Astrocyte (in vitro differentiated cells and primary cell): Measurements from ENCODE around the gene KRTAP5-6. TPM values are rescaled to one million over a fixed set of nuclear protein-coding genes. Genes with fewer than 3 reads are reported as not detected.

ENCODE experiments used
- DNase-seq: peaks from one replicate; pipeline ENCODE4 v3.0.0-alpha.2; 2010; ENCODE audit warnings: low read depth
- FAIRE-seq: peaks from 2 replicates; lab custom pipeline; 2011; peaks lifted over from hg19 to GRCh38; lab: Jason Lieb, UNC
- H2AFZ ChIP-seq: 2 replicates; pipeline ENCODE4 v1.6.0; 2012; ENCODE audit warnings: low read depth, low read length, inconsistent platforms
- H3K27ac ChIP-seq: 2 replicates; pipeline ENCODE4 v1.5.1; 2011; ENCODE audit warnings: low read depth, low read length, inconsistent platforms
- H3K27me3 ChIP-seq: 2 replicates; pipeline ENCODE4 v1.6.0; 2011; ENCODE audit warnings: low read length, inconsistent platforms; ENCODE audit not compliant: insufficient read depth
- H3K36me3 ChIP-seq: 2 replicates; pipeline ENCODE4 v1.5.1; 2011; ENCODE audit warnings: low read length, inconsistent platforms; ENCODE audit not compliant: insufficient read depth
- H3K4me1 ChIP-seq: 2 replicates; pipeline ENCODE4 v1.5.1; 2011; ENCODE audit warnings: low read length, inconsistent platforms; ENCODE audit not compliant: insufficient read depth
- H3K4me2 ChIP-seq: 2 replicates; pipeline ENCODE4 v1.6.0; 2012; ENCODE audit warnings: low read length, inconsistent platforms
- H3K4me3 ChIP-seq: 2 replicates; pipeline ENCODE4 v1.5.1; 2011; ENCODE audit warnings: low read depth, mild to moderate bottlenecking, low read length, inconsistent platforms; ENCODE audit not compliant: insufficient read depth
- H3K79me2 ChIP-seq: 2 replicates; pipeline ENCODE4 v1.6.0; 2012; ENCODE audit warnings: mild to moderate bottlenecking, low read length, inconsistent platforms; ENCODE audit not compliant: insufficient read depth
- H3K9ac ChIP-seq: 2 replicates; pipeline ENCODE4 v1.6.0; 2012; ENCODE audit warnings: mild to moderate bottlenecking, low read length, inconsistent platforms
- H3K9me3 ChIP-seq: 2 replicates; pipeline ENCODE4 v1.5.1; 2012; ENCODE audit warnings: low read depth, mild to moderate bottlenecking, low read length, inconsistent platforms; ENCODE audit not compliant: insufficient read depth
- H4K20me1 ChIP-seq: 2 replicates; pipeline ENCODE4 v1.6.0; 2012; ENCODE audit warnings: low read length, inconsistent platforms; ENCODE audit not compliant: insufficient read depth
- H3K27ac Mint-ChIP-seq: one replicate; pipeline ENCODE4 v1.8.0; 2021; ENCODE audit warnings: mild to moderate bottlenecking, mixed read lengths; ENCODE audit not compliant: unreplicated experiment
- H3K27me3 Mint-ChIP-seq: one replicate; pipeline ENCODE4 v1.8.0; 2021; ENCODE audit warnings: low read depth, mixed read lengths; ENCODE audit not compliant: unreplicated experiment
- H3K36me3 Mint-ChIP-seq: one replicate; pipeline ENCODE4 v1.8.0; 2021; ENCODE audit warnings: low read depth, mixed read lengths; ENCODE audit not compliant: unreplicated experiment
- H3K4me1 Mint-ChIP-seq: one replicate; pipeline ENCODE4 v1.8.0; 2021; ENCODE audit warnings: low read depth, mixed read lengths; ENCODE audit not compliant: unreplicated experiment
- H3K4me3 Mint-ChIP-seq: one replicate; pipeline ENCODE4 v1.8.0; 2021; ENCODE audit warnings: mild to moderate bottlenecking, moderate library complexity, mixed read lengths; ENCODE audit not compliant: unreplicated experiment
- H3K9me3 Mint-ChIP-seq: one replicate; pipeline ENCODE4 v1.8.0; 2021; ENCODE audit warnings: mild to moderate bottlenecking, mixed read lengths; ENCODE audit not compliant: unreplicated experiment
- CTCF ChIP-seq: IDR thresholded peaks from 2 replicates; pipeline ENCODE4 v1.5.1; 2011; ENCODE audit warnings: low read depth, mild to moderate bottlenecking, inconsistent platforms, low read length, moderate library complexity; ENCODE audit not compliant: insufficient read depth
- EZH2 ChIP-seq: IDR thresholded peaks from 2 replicates; pipeline ENCODE4 v1.6.1; 2012; ENCODE audit warnings: mild to moderate bottlenecking, low read length, inconsistent platforms; ENCODE audit not compliant: insufficient read depth
- total RNA-seq: library from RNA; stranded (reverse); gene quantifications from 2 replicates; pipeline ENCODE4 v1.2.1, GENCODE V29; 2021

Gene KRTAP5-6
- total RNA-seq, 1 donor from 2014 or later, result not detected

DNA sequence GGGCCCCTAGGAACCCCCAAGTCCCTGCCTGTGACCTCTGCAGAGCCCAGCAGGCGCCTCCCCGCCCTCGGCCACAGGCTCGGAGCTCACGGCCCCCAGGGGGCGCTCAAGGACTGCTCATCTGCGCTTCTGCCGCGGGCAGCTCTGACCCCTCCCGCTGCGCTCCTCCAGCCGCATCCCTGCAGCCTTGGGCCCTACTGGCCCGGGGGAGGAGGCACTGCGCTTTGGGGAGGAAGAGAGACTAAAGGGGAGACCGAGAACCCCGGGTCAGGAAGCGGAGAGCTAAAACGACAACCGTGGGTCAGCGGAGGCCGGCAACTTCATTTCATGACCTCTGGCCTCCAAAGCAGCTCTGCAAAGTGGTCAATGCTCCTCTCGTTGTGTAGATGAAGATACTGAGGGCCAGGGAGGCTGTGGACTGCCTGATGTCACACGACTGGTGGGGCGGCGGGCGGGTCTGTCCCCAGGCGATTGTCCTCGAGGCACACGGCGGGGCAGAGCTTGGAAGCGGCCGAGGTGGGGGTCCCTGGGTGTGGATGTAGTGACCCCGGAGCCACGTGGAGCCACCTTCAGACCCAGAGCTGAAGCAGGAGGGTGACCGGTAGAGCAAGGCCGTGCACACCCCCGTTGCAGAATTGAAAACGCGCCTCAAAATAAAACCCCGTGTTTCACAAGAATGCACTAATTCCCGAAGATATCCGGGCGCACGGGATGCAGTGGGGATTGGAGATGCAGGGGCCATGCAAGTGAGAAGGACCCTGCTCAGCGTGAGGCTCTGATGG lies 2.7 kb upstream of the KRTAP5-6 start:
- FAIRE-seq (no peak), DNase-seq (peak; percentile 38)
- peaks cover 5% of the 10 kb centered on the region for H3K4me1 ChIP-seq
- H3K27me3 ChIP-seq, result peaks cover 3% of the 10 kb centered on the region
- Mint-ChIP-seq H3K4me1 (peaks cover 2% of the 10 kb centered on the region), H3K27ac (no peak overlapping the region), H3K4me3 (no peak overlapping the region), H3K36me3 (peaks cover 3% of the 10 kb centered on the region), H3K9me3 (peaks cover 15% of the 10 kb centered on the region), H3K27me3 (peaks cover 62% of the 10 kb centered on the region)
- no peaks in the 10 kb centered on the region for H3K36me3 ChIP-seq
- no peak overlapping the region for H3K27ac ChIP-seq
- peak overlapping the region; percentile 44 for H3K9ac ChIP-seq
- peak overlapping the region; percentile 35 for H3K4me3 ChIP-seq
- TF ChIP-seq CTCF (peak; percentile 50), EZH2 (no peak)
- H3K4me2 ChIP-seq, result peak overlapping the region; percentile 82
- no peaks in the 10 kb centered on the region for H3K9me3 ChIP-seq
- peak overlapping the region; percentile 80 for H2AFZ ChIP-seq
- H3K79me2 ChIP-seq, result no peaks in the 10 kb centered on the region
- no peaks in the 10 kb centered on the region for H4K20me1 ChIP-seq

GRCh38 chr11:1694846-1695547 lies 2.0 kb upstream of the KRTAP5-6 start:
- Mint-ChIP-seq H3K4me3 (no peak overlapping the region), H3K36me3 (peaks cover 3% of the 10 kb centered on the region), H3K4me1 (peaks cover 2% of the 10 kb centered on the region), H3K9me3 (peaks cover 15% of the 10 kb centered on the region), H3K27ac (no peak overlapping the region), H3K27me3 (peaks cover 65% of the 10 kb centered on the region)
- Histone ChIP-seq H4K20me1 (no peaks in the 10 kb centered on the region), H3K9me3 (no peaks in the 10 kb centered on the region), H3K4me1 (peaks cover 5% of the 10 kb centered on the region), H3K79me2 (no peaks in the 10 kb centered on the region), H3K4me2 (no peak overlapping the region), H3K36me3 (no peaks in the 10 kb centered on the region), H2AFZ (no peak overlapping the region), H3K27ac (no peak overlapping the region), H3K27me3 (peaks cover 3% of the 10 kb centered on the region), H3K9ac (no peak overlapping the region), H3K4me3 (no peak overlapping the region)
- TF ChIP-seq CTCF (no peak), EZH2 (no peak)
- FAIRE-seq, result no peak
- no peak for DNase-seq
